ENCODE measurements around the gene PTPRM. TPM values are rescaled to one million over a fixed set of nuclear protein-coding genes. Genes with fewer than 3 reads are reported as not detected.

PTPRM gene
- total RNA-seq, 1 experiment from 2014 or later = 14.5 TPM

DNA sequence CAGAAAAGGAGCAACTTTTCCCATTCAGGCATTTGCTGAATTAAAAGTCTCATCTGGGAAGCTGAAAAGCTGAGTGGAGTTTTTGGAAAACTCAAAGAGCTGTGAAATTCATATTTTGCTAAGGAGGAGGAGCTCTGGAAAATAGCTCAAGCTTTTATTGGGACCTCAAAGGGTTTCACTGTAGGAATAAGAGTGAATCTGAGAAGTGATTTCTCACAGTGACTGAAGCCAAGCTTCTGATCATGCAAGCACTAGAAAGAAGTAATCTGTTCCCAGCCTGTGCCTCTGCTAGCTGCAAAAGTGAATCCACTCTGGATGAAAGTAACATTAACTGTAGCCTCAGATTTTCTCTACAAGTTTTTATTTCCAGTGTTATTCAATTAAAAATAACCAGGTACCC lies 283.3 kb downstream of the PTPRM start:
- Histone ChIP-seq H3K36me3 (ENCODE audit: control insufficient read depth in 1 of 2, insufficient read depth in 2 of 2, low read length in 2 of 2) (no peaks in the 10 kb centered on the region), H3K4me1 (ENCODE audit: control insufficient read depth in 1 of 2, insufficient read depth in 2 of 2, low read length in 2 of 2) (no peaks in the 10 kb centered on the region), H3K4me3 (replicated peaks in 1 of 2; ENCODE audit: low read depth in 1 of 2, low read length in 2 of 2) (no peak overlapping the region), H3K79me2 (ENCODE audit: insufficient read depth, low read length) (no peaks in the 10 kb centered on the region), H2AFZ (ENCODE audit: low read depth, low read length, poor library complexity, severe bottlenecking) (no peak overlapping the region), H4K20me1 (ENCODE audit: insufficient read depth) (no peaks in the 10 kb centered on the region), H3K9ac (ENCODE audit: low read length) (no peak overlapping the region), H3K9me3 (ENCODE audit: control insufficient read depth in 1 of 2, insufficient read depth in 1 of 2, low read depth in 1 of 2, low read length in 2 of 2) (no peaks in the 10 kb centered on the region), H3K27ac (ENCODE audit: low read depth, low read length) (no peak overlapping the region), H3K27me3 (ENCODE audit: insufficient read depth, low read length) (no peaks in the 10 kb centered on the region), H3K4me2 (ENCODE audit: low read length) (no peak overlapping the region), H3K9me2 (ENCODE audit: insufficient read depth) (no peaks in the 10 kb centered on the region)
- intact Hi-C loops (cut with micrococcal nuclease) = no loop called here
- ChIA-PET POLR2A (no interaction called here), RAD21 (ENCODE audit: low non-redundant PET in 1 of 2, low total read pairs in 2 of 2, uncharacterized antibody in 2 of 2, unreplicated experiment in 2 of 2) (no interaction called here), CTCF (no interaction called here)
- no TSS peak for BruUV-seq (replicated peaks)
- ATAC-seq (no peak), DNase-seq (ENCODE audit: low read depth, low spot score) (no peak)
- TF ChIP-seq SIN3A (IDR thresholded peaks at IDR 0.05; ENCODE audit: low read depth) (no peak), ELF1 (IDR thresholded peaks at IDR 0.05; ENCODE audit: borderline replicate concordance, low read depth) (no peak), ZNF274 (IDR thresholded peaks at IDR 0.05; ENCODE audit: low read depth, low read length) (no peak), POLR2AphosphoS5 (IDR thresholded peaks at IDR 0.05; ENCODE audit: low read depth, low read length) (no peak)
- TF ChIP-seq, protein P1, sequence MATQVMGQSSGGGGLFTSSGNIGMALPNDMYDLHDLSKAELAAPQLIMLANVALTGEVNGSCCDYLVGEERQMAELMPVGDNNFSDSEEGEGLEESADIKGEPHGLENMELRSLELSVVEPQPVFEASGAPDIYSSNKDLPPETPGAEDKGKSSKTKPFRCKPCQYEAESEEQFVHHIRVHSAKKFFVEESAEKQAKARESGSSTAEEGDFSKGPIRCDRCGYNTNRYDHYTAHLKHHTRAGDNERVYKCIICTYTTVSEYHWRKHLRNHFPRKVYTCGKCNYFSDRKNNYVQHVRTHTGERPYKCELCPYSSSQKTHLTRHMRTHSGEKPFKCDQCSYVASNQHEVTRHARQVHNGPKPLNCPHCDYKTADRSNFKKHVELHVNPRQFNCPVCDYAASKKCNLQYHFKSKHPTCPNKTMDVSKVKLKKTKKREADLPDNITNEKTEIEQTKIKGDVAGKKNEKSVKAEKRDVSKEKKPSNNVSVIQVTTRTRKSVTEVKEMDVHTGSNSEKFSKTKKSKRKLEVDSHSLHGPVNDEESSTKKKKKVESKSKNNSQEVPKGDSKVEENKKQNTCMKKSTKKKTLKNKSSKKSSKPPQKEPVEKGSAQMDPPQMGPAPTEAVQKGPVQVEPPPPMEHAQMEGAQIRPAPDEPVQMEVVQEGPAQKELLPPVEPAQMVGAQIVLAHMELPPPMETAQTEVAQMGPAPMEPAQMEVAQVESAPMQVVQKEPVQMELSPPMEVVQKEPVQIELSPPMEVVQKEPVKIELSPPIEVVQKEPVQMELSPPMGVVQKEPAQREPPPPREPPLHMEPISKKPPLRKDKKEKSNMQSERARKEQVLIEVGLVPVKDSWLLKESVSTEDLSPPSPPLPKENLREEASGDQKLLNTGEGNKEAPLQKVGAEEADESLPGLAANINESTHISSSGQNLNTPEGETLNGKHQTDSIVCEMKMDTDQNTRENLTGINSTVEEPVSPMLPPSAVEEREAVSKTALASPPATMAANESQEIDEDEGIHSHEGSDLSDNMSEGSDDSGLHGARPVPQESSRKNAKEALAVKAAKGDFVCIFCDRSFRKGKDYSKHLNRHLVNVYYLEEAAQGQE (IDR thresholded peaks at IDR 0.05; ENCODE audit: low read depth) = no peak
- TF ChIP-seq, protein P2, sequence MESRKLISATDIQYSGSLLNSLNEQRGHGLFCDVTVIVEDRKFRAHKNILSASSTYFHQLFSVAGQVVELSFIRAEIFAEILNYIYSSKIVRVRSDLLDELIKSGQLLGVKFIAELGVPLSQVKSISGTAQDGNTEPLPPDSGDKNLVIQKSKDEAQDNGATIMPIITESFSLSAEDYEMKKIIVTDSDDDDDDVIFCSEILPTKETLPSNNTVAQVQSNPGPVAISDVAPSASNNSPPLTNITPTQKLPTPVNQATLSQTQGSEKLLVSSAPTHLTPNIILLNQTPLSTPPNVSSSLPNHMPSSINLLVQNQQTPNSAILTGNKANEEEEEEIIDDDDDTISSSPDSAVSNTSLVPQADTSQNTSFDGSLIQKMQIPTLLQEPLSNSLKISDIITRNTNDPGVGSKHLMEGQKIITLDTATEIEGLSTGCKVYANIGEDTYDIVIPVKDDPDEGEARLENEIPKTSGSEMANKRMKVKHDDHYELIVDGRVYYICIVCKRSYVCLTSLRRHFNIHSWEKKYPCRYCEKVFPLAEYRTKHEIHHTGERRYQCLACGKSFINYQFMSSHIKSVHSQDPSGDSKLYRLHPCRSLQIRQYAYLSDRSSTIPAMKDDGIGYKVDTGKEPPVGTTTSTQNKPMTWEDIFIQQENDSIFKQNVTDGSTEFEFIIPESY (IDR thresholded peaks at IDR 0.05; ENCODE audit: extremely low read depth, insufficient replicate concordance, low read length) = no peak

Measured in HCT116 (cell line).